ENCODE measurements around the gene HIVEP3.

- TF ChIP-seq CTCF (IDR thresholded peaks at IDR 0.05) (no peak), POLR2A (IDR thresholded peaks at IDR 0.05) (no peak)
Measured at GRCh38 chr1:41463516-41463915, 455.2 kb downstream of the HIVEP3 start.

All from body of pancreas (tissue), 4 donors.